GM18526 (cell line): Measurements from ENCODE around the gene GPR141.

Experiments
- POLR2A ChIP-seq: IDR thresholded peaks from 3 replicates; pipeline ENCODE4 v1.6.1; 2011; ENCODE audit not compliant: insufficient read length; ENCODE audit errors: extremely low read depth

The GPR141 gene

DNA sequence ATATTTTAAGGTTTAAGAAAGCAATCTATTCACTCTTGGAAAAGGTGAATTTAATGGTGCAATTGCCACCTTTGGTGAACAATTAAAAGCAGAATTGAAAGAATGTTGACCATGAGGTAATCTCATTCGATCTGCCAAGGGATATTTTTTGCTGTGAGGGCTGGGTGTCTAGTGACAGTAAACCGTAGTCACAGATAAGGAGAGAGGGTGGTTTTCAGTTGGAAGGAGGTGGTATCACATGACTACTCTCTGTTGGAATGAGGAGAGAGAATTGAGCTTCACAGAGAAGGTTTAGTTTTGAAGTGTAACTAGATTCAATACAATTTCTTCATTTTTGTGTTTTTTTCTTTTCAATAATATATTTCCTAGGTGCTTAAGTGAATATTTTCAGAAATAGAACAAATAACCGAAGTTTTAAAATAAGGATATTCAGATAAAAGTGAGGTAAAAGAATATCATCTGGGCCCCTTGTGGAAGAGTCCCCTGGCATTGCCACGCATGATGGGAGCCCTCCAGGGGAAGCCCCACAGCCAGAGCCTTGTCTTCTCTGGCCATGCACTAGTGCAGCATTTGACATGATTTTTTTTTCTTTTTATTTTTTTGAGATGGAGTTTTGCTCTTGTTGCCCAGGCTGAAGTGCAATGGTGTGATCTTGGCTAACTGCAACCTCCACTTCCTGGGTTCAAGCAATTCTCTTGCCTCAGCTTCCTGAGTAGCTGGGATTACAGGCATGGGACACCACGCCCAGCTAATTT, 73.4 kb downstream of the GPR141 start:
- TF ChIP-seq POLR2A = no peak

DNA sequence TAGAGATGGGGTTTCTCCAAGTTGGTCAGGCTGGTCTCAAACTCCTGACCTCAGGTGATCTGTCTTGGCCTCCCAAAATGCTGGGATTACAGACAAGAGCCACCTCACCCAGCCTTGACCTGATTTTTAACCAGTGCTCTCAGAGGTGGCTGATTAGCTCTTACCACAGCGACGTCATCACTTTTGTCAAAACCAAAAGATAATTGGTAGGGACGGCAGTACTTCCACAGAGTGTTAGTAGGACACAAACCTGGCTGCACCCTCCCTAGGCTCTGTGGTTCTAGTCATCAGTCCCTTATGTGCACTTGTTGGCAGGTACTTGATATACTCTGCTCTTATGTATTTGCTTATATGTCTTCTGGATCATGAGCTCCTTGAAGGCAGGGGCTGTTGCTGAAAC, 74.0 kb downstream of the GPR141 start:
- no peak for TF ChIP-seq POLR2A

DNA sequence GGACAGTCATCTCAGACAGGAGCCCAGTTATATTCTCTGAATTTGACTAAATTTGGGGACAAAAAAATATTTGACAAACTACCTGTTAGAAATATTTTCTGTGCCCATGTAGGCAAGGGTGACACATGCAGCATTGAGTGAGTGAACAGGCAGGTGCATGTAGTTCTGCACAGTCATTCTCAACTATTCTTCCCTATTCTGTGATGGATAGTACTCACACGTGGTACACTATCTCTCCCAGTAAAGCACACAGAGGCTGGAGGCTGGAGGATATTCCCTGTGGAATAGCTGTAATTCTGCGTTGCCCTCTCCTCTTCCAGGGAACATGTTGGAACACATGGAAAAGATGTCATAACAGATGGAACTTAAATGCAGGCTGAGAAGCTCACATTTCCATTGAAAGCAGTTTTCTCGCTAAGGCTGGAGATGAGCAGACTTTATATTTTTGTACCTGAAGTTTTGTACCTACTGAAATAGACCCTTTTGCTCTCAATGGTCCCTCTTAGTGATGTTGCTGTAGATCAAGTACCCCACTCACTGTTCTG, 75.0 kb downstream of the GPR141 start:
- no peak for TF ChIP-seq POLR2A

DNA sequence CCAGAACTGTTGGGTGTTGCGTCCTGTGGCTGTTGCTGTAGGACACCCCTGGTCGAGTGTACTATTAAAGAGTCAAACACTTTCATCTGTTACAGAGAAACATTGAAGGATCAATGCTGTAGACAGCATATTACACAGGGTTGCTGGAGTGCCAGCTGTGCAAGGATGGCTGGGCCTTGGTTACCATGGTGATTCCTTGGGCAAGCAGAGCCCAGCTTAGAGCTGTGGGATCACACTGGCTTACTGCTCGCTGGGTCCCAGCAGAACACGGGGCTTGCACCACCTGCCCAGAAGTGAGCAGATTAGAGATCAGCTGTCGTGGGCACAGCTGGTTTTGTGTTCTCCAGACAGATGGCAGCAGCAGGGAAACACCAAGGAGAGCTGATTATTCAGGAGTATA, 76.0 kb downstream of the GPR141 start:
- no peak for TF ChIP-seq POLR2A

DNA sequence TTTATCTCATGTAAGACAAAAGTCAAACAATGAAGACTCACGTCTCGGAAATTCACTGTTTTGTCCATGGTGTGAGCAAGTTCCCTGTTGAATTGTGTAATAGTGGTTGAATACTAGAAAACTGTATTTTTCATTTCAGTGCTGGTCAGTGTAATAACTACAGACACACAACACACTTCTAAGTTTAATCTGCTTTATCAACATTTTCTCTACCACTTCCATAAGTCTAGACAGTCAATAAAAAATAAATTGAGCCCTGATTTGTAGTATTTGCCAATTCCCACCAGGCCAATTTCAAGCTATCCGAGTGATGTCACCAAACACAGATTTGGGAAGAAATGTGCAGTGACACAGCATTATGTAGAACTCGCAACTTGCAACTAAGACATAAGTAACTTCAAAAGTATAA, 81.9 kb downstream of the GPR141 start:
- no peak for TF ChIP-seq POLR2A

DNA sequence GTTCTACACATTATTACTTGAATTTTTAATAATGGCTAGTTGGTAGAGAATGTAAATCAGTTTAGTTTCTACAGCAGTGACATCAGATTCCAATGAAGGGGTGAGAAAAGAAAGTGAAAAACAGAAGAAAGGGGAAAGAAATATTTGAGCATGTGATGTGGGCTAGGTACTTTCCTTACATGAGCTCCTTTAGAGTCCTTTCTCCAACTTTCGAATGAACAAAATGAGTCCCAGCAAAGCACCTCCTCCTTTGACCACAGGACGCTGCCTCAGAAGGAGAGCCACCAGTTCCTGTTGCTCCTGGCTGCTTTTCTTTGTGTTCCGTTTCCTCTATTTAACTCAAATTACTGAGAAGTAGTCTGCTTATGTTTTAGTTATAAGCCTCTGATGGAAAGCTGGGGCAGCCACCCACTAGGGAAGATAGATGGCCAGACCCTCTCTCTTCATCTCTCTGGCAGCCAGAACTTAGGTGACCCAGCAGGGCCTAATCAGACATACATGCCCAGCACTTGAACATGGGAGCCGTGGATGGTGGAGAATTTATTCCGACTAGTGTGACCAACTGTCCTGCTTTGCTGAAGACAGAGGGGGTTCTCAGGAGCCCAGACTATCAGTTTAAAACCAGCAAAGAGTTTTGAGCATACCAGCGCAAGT, 82.4 kb downstream of the GPR141 start:
- no peak for TF ChIP-seq POLR2A

DNA sequence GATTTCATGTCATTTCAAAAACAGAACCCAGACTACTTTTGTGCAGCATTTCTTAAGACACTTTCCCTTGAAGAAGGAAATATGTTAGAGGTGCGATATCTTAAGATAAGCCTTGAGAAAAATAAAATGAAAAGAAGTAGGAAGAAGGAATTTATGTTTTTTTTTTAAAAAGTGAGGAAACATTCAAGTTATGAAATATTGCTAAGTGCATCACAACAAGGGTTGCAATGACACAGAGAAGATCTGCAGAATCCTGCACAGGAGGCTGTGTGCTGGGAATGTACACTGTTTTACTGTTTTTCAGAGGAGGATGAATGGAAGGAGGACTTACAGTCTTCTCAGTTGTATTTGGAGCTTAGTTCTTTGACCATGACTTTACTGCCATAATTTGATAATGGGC, 85.0 kb downstream of the GPR141 start:
- TF ChIP-seq POLR2A = no peak

DNA sequence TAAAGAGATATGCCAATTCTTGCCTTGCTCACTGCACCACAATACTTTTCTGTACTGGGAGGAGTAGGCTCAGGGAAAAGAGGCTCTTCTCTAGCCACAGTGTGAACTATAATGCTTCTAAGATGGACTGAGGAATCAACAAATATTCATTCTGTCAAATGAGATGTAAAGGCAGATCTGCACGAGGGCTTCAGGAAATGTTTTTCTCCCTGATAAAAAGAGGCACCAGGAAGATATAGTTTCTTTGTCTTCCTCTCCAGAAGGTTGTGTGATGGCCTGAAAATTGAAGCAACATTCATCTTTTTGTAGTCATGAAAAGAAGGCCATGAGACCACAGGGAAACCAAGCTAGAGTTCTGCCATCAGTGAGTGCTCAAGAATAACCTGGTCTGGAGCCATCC, 85.7 kb downstream of the GPR141 start:
- TF ChIP-seq POLR2A = no peak

DNA sequence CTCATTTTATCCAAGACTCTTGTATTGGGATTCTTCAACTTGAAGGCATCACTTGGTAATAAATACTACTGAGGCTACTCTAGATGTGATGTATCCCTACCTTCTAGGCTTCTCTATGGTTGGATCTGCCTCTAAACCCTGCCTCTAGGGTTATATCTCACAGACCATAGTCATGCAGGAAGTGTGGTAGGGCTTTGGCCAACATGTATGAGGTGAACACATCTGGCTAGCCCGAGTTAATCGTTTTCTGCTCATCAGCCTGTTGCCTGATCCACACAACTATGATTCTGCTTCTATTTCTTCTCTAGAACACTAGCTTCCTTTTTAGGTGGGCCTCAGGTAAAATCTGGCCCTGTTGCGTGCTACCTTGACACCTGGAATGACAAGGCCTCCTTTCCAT, 86.2 kb downstream of the GPR141 start:
- no peak for TF ChIP-seq POLR2A

DNA sequence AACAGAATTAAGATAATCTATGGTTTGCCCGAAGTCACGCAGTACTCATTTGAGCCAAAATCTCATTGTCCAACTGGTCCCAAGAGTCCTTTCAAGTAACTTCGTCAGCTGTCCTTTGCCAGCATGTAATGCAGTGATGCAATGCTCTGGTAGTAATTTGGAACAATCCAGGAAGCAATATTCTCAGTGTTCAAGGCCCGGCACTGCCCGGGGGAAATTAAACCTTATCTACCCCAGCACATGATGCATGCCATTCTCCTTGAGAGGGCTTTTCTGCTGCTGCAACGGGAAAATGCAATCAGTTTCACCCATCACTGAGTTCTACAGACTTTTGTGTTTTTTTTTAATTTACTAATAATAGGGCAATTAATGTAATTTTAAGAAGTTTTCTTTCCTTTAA, 87.3 kb downstream of the GPR141 start:
- TF ChIP-seq POLR2A = no peak

DNA sequence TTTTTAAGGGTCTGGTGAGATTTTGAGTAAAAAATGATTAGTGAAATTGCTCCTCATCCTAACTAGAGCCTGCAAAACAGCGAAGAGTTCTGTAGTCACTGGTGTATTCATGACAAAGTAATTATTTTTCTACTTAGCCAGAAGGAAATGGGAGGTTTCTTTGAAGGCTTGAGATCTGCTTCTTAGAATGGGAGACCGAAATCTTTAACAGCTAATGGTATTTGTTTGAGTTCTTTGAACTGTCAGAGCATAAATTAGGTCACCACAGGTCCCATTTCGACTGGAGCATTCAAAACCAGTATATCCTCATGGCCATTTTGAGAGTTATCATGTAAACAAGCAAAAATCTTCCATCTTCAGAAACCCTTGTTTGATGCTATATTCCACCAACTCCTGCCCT, 87.8 kb downstream of the GPR141 start:
- no peak for TF ChIP-seq POLR2A

DNA sequence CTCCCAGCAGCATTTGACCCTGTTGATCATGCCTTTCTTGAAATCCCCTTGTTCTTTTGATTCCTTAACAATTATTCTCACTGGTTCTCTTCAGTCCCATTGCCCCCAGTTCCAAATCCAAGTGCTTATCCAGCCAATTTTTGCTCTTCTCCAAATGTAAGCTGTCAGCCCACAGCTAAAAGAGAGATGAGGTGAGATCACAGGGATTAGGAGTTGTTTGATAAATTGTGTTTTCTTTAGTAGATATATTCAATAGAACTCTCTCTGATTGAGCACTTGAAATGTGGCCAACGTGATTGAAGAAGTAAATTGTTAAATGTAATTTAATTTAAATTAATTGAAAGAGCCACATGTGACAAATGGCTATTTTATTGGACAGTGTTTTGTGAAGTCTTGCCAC, 88.2 kb downstream of the GPR141 start:
- TF ChIP-seq POLR2A = no peak

DNA sequence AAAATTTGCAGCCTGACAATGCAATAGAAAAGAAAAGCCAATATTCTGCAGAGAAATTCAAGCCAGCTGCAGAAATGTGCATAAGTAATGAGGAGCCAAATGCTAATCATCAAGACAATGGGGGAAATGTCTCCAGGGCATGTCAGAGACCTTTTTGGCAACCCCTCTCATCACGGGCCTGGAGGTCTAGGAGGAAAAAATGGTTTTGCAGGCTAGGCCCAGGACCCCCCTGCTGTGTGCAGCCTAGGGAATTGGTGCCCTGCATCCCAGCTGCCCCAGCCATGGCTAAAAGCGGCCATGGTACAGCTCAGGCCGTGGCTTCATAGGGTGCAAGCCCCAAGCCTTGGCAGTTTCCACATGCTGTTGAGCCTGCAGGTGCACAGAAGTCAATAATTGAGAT, 92.4 kb downstream of the GPR141 start:
- TF ChIP-seq POLR2A = no peak

DNA sequence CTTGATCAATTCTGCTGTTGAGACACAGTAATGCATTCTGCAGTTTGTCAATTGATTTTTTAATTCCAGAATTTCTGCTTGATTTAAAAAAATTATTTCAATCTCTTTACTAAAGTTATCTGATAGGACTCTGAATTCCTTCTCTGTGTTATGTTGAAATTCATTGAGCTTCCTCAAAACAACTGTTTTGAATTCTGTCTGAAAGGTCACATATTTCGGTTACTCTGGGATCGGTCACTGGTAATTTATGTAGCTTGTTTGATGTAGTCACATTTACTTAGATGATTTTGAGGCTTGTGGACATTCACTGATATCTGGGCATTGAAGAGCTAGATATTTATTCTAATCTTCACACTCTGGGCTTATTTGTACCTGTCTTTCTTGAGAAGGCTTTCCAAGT, 97.6 kb downstream of the GPR141 start:
- TF ChIP-seq POLR2A = no peak

DNA sequence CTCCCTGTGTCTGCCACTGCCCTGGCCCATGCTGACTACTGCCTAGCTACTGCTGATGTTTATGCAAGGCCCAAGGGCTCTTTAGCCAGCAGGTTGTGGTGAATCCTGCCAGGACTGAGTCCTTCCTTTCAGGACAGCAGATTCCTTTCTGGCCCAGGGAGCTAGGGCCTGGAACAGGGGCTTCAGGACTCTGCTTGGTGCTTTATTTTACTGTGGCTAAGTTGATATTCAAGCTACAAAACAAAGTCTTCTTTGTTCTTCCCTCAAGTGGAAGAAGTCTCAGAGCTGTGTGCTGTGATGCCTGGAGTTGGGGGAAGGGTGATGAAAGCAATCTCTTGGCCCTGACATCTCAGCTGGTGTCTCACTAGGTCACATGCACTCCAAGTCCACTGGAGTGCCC, 98.6 kb downstream of the GPR141 start:
- TF ChIP-seq POLR2A = no peak

DNA sequence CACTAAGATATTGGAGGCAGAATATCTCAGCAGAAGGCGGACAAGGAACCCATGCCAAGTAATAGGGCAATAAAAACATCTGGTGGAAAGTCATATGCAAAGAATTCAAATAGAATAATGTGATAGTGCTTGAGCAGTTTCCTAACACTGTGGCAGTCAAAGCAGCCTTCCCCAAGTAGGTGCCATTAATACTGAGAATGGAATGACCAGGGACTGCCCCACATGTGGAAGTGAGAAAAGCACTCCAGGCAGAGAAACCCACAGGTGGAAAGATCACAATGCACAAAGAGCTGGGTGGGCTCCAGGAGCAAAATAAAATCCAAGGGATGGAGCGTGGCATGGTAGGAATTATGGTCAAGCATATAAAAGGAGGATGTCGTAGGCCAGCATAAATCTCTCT, 100.4 kb downstream of the GPR141 start:
- no peak for TF ChIP-seq POLR2A
